GM19193 (cell line): ENCODE data around the gene CDC42EP4.

Experiments
- POLR2A ChIP-seq: IDR thresholded peaks from 4 replicates; pipeline ENCODE4 v1.6.1; 2011; ENCODE audit not compliant: insufficient read depth, insufficient read length; ENCODE audit errors: extremely low read depth

The CDC42EP4 gene

GRCh38 chr17:73268582-73269328 is 43.0 kb downstream of the CDC42EP4 start:
- no peak for TF ChIP-seq POLR2A

- TF ChIP-seq POLR2A = no peak
These were observed 43.9 kb downstream of the CDC42EP4 start for GRCh38 chr17:73267648-73268537.

DNA sequence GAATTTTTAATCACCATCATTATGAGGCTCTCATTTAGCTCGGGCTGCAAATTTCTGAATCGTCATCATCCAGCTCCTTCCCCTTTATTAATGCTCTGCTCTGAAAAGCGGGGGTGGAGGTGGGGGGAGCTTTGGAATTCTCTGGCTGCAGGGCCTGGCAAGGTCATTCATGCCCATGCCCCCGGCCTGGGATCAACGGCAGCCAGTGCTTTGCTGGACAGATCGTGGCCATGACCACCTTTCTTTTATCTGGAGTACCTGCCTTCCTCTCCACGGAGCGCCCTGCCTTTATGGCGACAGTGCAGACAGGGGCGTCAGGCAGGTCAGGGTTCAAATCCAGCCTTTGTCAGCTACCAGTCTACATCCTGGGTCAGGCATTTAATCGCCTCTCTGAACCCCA is 45.0 kb downstream of the CDC42EP4 start:
- TF ChIP-seq POLR2A = no peak

DNA sequence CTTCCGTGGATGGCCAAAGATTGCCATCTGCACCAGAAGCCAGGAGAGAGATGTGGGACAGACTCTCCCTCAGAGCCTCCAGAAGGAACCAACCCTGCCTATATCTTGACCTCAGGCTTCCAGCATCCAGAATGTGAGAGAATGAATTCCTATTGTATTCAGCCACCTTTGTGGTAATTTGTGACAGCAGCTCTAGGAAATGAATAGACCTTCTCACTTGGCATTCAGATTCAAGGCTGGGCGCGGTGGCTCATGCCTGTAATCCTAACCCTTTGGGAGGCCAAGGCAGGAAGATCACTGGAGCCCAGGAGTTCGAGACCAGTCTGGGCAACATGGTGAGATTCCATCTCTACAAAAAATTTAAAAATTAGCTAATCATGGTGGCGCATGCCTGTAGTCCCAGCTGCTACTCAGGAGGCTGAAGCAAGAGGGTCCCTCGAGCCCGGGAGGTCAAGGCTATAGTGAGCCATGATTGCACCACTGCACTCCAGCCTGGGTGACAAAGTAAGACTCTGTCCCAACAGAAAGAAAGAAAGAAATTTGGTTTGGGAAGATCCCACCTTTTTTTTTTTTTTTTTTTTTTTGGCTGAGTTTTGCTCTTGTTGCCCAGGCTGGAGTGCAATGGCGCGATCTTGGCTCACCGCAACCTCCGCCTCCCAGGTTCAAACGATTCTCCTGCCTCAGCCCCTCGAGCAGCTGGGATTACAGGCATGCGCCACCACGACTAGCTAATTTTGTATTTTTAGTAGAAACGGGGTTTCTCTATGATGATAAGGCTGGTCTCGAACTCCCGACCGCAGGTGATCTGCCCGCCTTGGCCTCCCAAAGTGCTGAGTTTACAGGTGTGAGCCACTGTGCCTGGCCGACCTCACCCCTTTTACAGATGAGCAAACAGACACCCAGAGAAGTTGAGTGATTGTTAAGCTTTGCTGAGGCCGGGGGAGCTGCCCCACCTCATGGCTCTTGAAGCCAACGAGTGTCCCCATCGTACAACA is 45.9 kb downstream of the CDC42EP4 start:
- no peak for TF ChIP-seq POLR2A

- TF ChIP-seq POLR2A = no peak
These were observed 48.8 kb downstream of the CDC42EP4 start for GRCh38 chr17:73262676-73263642.

DNA sequence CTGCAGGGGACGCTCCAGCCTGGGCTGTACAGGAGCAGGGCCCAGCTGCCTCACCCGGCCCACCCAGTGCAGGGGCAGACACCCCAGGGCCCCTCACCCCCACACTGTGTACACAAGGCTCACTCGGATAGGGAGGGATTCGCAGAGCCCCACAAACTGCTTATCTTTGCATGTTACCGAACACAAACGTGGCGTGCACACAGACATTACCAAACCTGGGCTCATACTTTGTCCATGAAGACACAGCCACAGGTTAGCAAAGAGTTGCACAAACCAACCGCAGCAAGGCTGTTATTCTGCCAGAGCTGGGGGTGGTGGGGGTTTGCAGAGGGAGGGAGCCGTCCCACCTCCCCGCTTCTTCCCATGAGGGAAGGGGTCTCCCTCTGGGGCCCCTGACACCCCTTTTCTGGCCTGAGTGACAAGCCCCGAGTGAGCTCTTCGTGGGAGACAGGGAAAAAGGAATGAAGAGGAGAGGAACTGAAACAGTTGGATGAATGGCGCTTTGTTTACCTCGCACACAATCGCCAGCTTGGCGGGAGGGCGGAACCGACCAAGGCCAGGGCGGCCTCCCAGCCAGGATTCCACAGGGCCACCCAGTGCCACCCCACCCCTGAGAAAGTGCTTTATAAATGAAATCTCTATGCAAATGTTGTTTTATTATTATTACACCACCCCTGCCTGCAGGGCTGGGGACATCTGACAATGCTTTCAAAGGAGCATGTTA is 49.7 kb downstream of the CDC42EP4 start:
- no peak for TF ChIP-seq POLR2A

DNA sequence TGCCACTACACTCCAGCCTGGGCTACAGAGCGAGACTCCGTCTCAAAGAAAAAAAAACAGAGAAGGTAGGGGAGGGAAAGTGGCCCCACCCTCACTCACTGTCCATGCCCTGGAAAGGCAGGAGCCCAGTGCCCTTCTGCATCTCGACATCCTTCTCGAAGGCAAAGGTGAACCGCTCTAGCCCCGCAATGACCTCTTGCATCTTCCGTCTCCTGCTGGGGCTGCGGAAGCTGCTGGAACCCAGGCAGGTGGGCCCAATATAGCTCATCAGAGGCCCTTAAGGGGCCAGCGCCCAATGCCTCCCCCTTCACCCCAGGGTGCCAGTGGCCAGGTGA is 50.2 kb downstream of the CDC42EP4 start, which contains the start of gene CPSF4L:
TSS of gene CPSF4L (minus strand) at position 264 of the 335 bp plus-strand sequence. CDS start at position 202, 62 bp downstream.
- TF ChIP-seq POLR2A = no peak

DNA sequence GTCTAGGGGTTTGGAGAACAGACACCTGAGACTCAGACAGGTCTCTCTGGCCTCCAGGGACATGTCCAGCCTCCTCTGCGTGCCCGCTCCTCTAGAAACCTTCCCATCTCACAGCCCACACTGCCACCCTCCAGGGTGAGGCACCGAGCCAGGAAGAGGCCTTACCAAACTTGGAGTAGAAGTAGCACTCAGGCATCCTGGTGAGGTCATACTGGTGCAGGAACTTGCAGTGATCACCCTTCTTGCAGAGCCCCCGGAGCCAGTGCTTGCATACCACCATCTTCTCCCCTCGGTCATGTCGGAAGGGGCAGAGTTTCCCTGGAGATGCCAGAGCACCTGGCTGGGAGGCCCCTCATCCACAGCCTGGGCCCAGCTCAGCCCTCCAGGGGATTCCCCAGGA is 54.3 kb downstream of the CDC42EP4 start:
- TF ChIP-seq POLR2A = no peak

GRCh38 chr17:73256220-73256619 is 55.6 kb downstream of the CDC42EP4 start:
- no peak for TF ChIP-seq POLR2A

DNA sequence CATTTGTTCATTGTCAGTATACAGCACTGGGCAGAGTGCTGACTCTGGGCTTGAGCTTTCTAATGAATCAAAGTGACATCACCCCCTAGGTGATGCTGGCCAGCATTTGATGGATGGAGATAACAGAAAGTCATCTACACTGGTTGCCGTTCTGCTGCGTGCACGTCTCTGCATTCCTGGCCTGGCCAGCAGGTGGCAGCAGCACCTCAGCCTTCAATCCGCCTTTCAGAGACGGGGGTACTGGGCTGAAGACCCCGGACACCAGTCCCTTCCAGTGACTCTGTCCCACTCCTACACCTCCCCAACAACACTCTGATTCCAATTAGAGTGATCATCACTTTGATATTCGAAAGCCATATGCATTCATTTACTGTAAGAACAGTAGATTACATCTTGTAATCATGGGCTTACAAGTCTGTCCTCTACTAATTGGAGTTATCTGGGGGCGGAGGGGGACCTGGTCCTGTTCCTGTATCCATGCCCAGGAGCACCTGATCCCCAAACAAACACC is 56.1 kb downstream of the CDC42EP4 start:
- TF ChIP-seq POLR2A = no peak

DNA sequence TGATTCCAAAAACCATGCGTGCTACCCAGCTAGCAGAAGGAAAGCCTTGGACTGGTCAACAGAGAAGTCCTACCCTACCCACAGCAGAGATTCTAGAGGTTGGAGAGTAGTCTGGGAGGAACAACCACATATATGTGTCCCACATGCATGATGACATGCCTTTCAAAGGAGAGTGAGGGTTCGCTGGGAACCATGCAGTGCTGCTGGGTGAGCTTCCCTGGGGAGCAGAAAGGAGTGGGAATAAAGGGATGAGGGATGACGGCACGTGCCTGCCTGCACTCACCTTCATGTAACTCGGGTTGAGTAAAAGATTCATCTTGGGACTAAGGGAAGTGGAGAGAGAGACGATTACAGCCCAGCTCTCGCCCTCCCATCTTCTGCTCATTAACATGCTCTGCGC is 59.9 kb downstream of the CDC42EP4 start:
- TF ChIP-seq POLR2A = no peak

- TF ChIP-seq POLR2A = no peak
These were observed 60.8 kb downstream of the CDC42EP4 start for GRCh38 chr17:73250851-73251640.
